ENCODE results near the gene OR5H14. TPM values are rescaled to one million over a fixed set of nuclear protein-coding genes. Genes with fewer than 3 reads are reported as not detected.
"Not testable (repeated sequence)": the region's sequence is repeated elsewhere in the genome, so short reads cannot be mapped to it uniquely, and the experiment has no call there.

OR5H14 gene
- not detected in 2 replicates for total RNA-seq

- no peaks in the 10 kb centered on the region for H3K4me1 Mint-ChIP-seq (ENCODE audit: low read depth)
- no peaks in the 10 kb centered on the region for H3K9me3 Mint-ChIP-seq
- H3K27ac Mint-ChIP-seq: no peak within 1 kb of the TSS
- no peak for DNase-seq (ENCODE audit: low spot score)
- intact Hi-C loops (cut with micrococcal nuclease): no loop called here
- peaks cover 2% of the 10 kb centered on the region for H3K27me3 Mint-ChIP-seq (ENCODE audit: insufficient read depth)
- no peaks in the 10 kb centered on the region for H3K36me3 Mint-ChIP-seq (ENCODE audit: low read depth)
- H3K4me3 Mint-ChIP-seq: no peak within 1 kb of the TSS
These were observed at the start of gene OR5H14 for GRCh38 chr3:98147179-98147578. Gene OR5H14, plus strand, starts transcription at chr3:98147479. Its CDS starts 1,907 bp downstream, at chr3:98149386.

- DNase-seq (ENCODE audit: low spot score): no peak
- Mint-ChIP-seq H3K4me1 (ENCODE audit: low read depth) (no peaks in the 10 kb centered on the region), H3K27me3 (ENCODE audit: insufficient read depth) (no peaks in the 10 kb centered on the region), H3K27ac (no peak overlapping the region), H3K9me3 (no peaks in the 10 kb centered on the region), H3K4me3 (no peak overlapping the region), H3K36me3 (ENCODE audit: low read depth) (no peaks in the 10 kb centered on the region)
- intact Hi-C loops (cut with micrococcal nuclease): no loop called here
These were observed 47.4 kb upstream of the OR5H14 start for GRCh38 chr3:98099848-98100247.

DNA sequence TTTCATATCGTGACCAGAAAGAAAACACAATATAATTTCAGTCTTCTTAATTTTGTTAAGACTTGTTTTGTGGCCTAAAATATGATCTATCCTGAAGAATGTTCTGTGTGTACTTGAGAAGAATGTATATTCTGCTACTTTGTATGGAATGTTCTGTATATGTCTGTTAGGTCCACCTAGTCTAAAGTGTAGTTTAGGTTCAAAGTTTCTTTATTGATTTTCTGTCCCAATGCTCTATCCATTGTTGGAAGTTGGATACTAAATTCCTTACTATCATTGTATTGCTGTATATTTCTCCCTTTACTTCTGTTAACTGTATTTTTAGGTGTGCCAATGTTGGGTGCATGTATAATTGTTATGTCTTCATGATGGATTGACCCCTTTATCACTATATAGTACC is 39.1 kb upstream of the OR5H14 start:
- Mint-ChIP-seq H3K4me1 (ENCODE audit: low read depth) (no peaks in the 10 kb centered on the region), H3K9me3 (no peaks in the 10 kb centered on the region), H3K36me3 (ENCODE audit: low read depth) (no peaks in the 10 kb centered on the region), H3K4me3 (no peak overlapping the region), H3K27me3 (ENCODE audit: insufficient read depth) (no peaks in the 10 kb centered on the region), H3K27ac (no peak overlapping the region)
- intact Hi-C loops (cut with micrococcal nuclease): no loop called here
- no peak for DNase-seq (ENCODE audit: low spot score)

DNA sequence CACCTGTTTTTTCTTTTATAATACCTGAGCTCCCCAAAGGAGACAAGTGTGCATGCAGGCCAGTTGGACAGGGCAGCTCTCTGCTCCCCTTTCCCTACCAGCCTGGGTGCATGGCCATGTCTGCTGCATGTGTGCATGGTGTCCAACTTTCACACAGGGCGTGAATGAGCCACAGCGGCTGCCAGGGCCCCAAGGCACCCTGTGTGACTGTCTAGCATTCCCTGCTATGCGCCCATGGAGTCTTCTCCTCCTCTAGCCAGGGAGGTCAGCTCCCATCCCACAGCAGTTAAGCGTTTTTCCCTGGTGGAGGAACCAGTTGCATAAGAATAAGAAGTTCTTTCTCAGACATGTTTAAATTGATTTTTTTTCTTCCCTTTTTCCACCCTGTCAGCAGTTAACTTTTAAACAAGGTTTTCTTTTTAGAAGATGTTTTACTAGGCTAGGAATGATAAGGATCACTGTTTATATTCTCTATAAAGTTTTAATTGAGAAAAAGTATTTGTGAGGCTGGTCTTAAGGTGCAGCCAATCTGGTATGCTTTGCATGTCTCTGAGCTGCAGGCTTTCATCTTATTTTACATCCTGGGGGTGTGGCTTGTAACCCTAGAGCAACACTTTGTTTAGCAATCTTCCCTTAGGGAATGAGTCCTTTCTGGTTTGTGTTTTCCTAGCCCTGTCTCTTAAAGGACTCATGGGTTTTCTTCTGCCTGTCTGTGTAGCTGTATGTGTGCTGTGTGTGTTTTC is 37.3 kb upstream of the OR5H14 start:
- Mint-ChIP-seq H3K27me3 (ENCODE audit: insufficient read depth) (no peaks in the 10 kb centered on the region), H3K9me3 (no peaks in the 10 kb centered on the region), H3K4me1 (ENCODE audit: low read depth) (no peaks in the 10 kb centered on the region), H3K4me3 (no peak overlapping the region), H3K36me3 (ENCODE audit: low read depth) (no peaks in the 10 kb centered on the region), H3K27ac (no peak overlapping the region)
- intact Hi-C loops (cut with micrococcal nuclease): no loop called here
- DNase-seq (ENCODE audit: low spot score): no peak

- intact Hi-C loops (cut with micrococcal nuclease): no loop called here
- Mint-ChIP-seq H3K9me3 (no peaks in the 10 kb centered on the region), H3K4me1 (ENCODE audit: low read depth) (no peaks in the 10 kb centered on the region), H3K4me3 (no peak overlapping the region), H3K27ac (no peak overlapping the region), H3K36me3 (ENCODE audit: low read depth) (no peaks in the 10 kb centered on the region), H3K27me3 (ENCODE audit: insufficient read depth) (peaks cover 1% of the 10 kb centered on the region)
- no peak for DNase-seq (ENCODE audit: low spot score)
These were observed 36.8 kb upstream of the OR5H14 start for GRCh38 chr3:98110550-98110908.

DNA sequence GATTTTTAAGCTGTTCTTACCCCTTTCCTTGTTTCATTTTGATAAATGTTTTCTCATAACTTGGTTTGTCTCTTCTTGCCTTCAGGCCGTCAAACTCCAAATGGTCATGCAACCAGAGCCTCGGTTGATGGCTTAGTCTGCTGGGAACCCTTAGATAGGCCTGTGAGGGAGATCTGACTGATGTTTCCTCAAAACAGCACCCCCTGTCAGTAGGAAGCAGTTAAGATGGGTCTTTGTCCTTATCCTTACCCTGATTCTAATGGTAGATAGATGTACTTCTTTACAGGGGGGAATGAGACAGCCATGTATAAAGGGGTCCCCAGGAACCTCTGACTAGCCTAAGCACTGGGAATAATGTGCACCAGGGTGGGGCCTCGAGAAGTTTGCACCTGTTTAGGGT is 33.0 kb upstream of the OR5H14 start:
- Mint-ChIP-seq H3K27me3 (ENCODE audit: insufficient read depth) (peaks cover 3% of the 10 kb centered on the region), H3K9me3 (no peaks in the 10 kb centered on the region), H3K27ac (no peak overlapping the region), H3K36me3 (ENCODE audit: low read depth) (no peaks in the 10 kb centered on the region), H3K4me1 (ENCODE audit: low read depth) (no peaks in the 10 kb centered on the region), H3K4me3 (no peak overlapping the region)
- intact Hi-C loops (cut with micrococcal nuclease): no loop called here
- no peak for DNase-seq (ENCODE audit: low spot score)

- Mint-ChIP-seq H3K27me3 (ENCODE audit: insufficient read depth) (peaks cover 6% of the 10 kb centered on the region), H3K4me1 (ENCODE audit: low read depth) (no peaks in the 10 kb centered on the region), H3K36me3 (ENCODE audit: low read depth) (no peaks in the 10 kb centered on the region), H3K27ac (no peak overlapping the region), H3K9me3 (no peaks in the 10 kb centered on the region), H3K4me3 (no peak overlapping the region)
- intact Hi-C loops (cut with micrococcal nuclease): no loop called here
- DNase-seq (ENCODE audit: low spot score): no peak
These were observed 31.6 kb upstream of the OR5H14 start for GRCh38 chr3:98115717-98116116.

DNA sequence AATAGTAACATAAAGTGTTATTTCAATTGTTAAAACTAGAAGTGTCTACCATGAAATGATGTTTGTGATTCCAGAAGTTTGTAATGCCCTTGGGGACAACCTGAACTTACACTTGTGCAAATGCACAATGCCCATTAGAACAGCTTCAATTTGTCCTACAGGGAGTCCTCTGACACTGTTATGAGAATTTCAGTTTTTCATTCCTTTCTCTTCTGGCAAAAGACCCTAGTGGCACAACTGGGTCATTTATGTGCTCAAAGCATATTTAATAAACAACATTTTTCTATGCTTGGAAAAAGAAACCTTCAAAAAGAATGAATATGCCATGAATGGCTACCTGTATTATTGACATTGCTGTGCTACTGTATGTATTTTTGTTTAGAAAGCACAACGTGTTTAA is 16.9 kb upstream of the OR5H14 start, which contains the start of gene OR5H1:
Gene OR5H1 (plus strand): TSS at position 301 of the 400 bp plus-strand sequence. CDS start 1,977 bp downstream, outside the sequence.
- intact Hi-C loops (cut with micrococcal nuclease): no loop called here
- no peak for DNase-seq (ENCODE audit: low spot score)
- H3K4me3 Mint-ChIP-seq: no peak within 1 kb of the TSS
- no peaks in the 10 kb centered on the region for H3K4me1 Mint-ChIP-seq (ENCODE audit: low read depth)
- H3K27me3 Mint-ChIP-seq (ENCODE audit: insufficient read depth): peaks cover 4% of the 10 kb centered on the region
- H3K9me3 Mint-ChIP-seq: no peaks in the 10 kb centered on the region
- H3K27ac Mint-ChIP-seq: no peak within 1 kb of the TSS
- no peaks in the 10 kb centered on the region for H3K36me3 Mint-ChIP-seq (ENCODE audit: low read depth)

GRCh38 chr3:98136631-98137030 is 10.6 kb upstream of the OR5H14 start:
- H3K27me3 Mint-ChIP-seq (ENCODE audit: insufficient read depth): peaks cover 5% of the 10 kb centered on the region
- no peaks in the 10 kb centered on the region for H3K4me1 Mint-ChIP-seq (ENCODE audit: low read depth)
- no peak for DNase-seq (ENCODE audit: low spot score)
- H3K36me3 Mint-ChIP-seq (ENCODE audit: low read depth): no peaks in the 10 kb centered on the region
- no peak overlapping the region for H3K27ac Mint-ChIP-seq
- H3K9me3 Mint-ChIP-seq: no peaks in the 10 kb centered on the region
- H3K4me3 Mint-ChIP-seq: no peak overlapping the region
- intact Hi-C loops (cut with micrococcal nuclease): no loop called here

DNA sequence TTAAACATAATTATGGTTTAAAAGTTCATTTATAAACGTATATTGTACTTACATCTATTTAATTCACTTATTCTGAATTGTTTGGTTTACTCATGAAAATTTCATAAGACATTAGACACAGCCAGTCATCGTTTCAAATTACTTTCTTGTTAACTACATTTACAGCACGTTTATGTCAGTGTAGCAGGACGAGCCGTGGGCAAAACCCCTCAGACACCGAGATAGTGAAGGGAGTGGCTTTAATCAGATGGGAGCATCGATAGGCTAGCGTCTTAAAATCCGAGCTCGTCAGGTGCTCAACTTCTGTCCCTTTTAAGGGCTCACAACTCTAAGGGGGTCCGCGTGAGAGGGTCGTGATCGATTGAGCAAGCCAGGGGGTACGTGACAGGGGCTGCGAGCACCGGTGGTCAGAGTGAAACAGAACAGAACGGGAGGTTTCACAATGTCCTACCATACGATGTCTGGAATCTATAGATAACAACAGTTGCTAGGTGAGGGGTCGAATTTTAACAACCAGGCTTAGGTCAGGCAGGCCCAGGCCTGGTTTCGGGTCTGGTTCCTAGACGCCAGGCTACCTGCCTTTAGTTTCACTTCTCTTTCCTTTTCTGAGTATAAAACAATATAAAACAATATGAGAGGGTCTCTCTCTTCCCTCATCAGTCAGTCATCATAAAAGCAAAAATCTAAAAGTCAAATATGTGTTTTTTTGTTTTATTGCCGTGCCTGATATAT is 9.3 kb upstream of the OR5H14 start:
- H3K36me3 Mint-ChIP-seq (ENCODE audit: low read depth); H3K4me1 Mint-ChIP-seq (ENCODE audit: low read depth); intact Hi-C loops (cut with micrococcal nuclease); H3K9me3 Mint-ChIP-seq; DNase-seq (ENCODE audit: low spot score); H3K27ac Mint-ChIP-seq; H3K4me3 Mint-ChIP-seq; H3K27me3 Mint-ChIP-seq (ENCODE audit: insufficient read depth): not testable (repeated sequence)

DNA sequence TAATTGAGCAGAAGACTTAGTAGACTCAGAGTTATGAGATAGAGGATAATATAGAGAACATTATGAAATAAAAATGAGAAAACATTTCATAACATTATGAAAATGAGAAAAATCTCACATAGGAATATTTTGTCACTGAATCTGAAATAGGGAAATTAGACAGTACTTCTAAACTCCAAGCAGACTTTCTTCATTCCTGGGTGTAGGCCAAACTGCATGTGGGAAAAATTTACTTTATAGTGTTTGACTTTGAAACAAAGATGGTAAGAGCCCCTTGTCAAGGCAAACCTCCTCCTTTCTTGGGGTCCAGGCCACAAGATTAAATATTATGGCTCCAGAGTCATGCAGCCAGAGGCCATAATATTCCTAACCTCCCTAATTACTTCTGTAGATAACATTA is 6.7 kb upstream of the OR5H14 start:
- no peaks in the 10 kb centered on the region for H3K9me3 Mint-ChIP-seq
- H3K4me1 Mint-ChIP-seq (ENCODE audit: low read depth): no peaks in the 10 kb centered on the region
- H3K36me3 Mint-ChIP-seq (ENCODE audit: low read depth): no peaks in the 10 kb centered on the region
- no peak for DNase-seq (ENCODE audit: low spot score)
- intact Hi-C loops (cut with micrococcal nuclease): no loop called here
- no peak overlapping the region for H3K4me3 Mint-ChIP-seq
- H3K27me3 Mint-ChIP-seq (ENCODE audit: insufficient read depth): peaks cover 2% of the 10 kb centered on the region
- H3K27ac Mint-ChIP-seq: no peak overlapping the region

DNA sequence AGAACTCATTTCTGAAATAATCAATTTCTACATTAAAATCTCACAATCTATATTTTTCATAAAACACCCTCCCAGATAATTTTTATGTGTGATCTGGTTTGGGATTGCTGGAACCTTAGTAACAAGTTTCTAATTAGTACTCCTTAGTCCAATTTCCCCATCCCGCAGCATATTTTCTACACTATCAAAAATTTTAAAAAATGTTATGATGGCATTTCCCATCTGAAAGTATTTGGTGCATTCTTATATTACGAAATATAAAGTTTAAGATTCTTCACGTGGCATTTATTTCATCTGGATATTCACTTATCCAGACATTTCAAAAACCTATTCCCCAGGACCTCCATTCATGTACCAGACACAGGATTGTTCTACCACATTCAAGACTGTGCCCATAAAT is 1.5 kb downstream of the OR5H14 start:
- Mint-ChIP-seq H3K36me3 (ENCODE audit: low read depth) (no peaks in the 10 kb centered on the region), H3K27me3 (ENCODE audit: insufficient read depth) (peaks cover 2% of the 10 kb centered on the region), H3K9me3 (no peaks in the 10 kb centered on the region), H3K4me1 (ENCODE audit: low read depth) (no peaks in the 10 kb centered on the region), H3K27ac (no peak overlapping the region), H3K4me3 (no peak overlapping the region)
- DNase-seq (ENCODE audit: low spot score): no peak
- intact Hi-C loops (cut with micrococcal nuclease): no loop called here

- H3K27ac Mint-ChIP-seq; H3K27me3 Mint-ChIP-seq (ENCODE audit: insufficient read depth); DNase-seq (ENCODE audit: low spot score); H3K4me3 Mint-ChIP-seq; H3K9me3 Mint-ChIP-seq; H3K36me3 Mint-ChIP-seq (ENCODE audit: low read depth); H3K4me1 Mint-ChIP-seq (ENCODE audit: low read depth); intact Hi-C loops (cut with micrococcal nuclease): not testable (repeated sequence)
These were observed 2.2 kb downstream of the OR5H14 start for GRCh38 chr3:98149456-98149855.

Data from activated T-helper 1 cell treated with anti-CD3 and anti-CD28 coated beads, Interleukin-12 subunit alpha, Interleukin-12 subunit beta, Interleukin-2, Interleukin-4 antibody, amounts not matched to agents 30 ng/mL and 10 ng/mL and 1 ng/mL, durations not matched to agents 14 hours and 24 hours and 36 hours (primary cell).